ENCODE results near the gene BDKRB2. TPM values are rescaled to one million over a fixed set of nuclear protein-coding genes. Genes with fewer than 3 reads are reported as not detected.
A peak's percentile ranks its signal among the peaks of the same experiment; 100 is the strongest.

BDKRB2 gene
- polyA plus RNA-seq, 1 donor from 2014 or later = not detected

DNA sequence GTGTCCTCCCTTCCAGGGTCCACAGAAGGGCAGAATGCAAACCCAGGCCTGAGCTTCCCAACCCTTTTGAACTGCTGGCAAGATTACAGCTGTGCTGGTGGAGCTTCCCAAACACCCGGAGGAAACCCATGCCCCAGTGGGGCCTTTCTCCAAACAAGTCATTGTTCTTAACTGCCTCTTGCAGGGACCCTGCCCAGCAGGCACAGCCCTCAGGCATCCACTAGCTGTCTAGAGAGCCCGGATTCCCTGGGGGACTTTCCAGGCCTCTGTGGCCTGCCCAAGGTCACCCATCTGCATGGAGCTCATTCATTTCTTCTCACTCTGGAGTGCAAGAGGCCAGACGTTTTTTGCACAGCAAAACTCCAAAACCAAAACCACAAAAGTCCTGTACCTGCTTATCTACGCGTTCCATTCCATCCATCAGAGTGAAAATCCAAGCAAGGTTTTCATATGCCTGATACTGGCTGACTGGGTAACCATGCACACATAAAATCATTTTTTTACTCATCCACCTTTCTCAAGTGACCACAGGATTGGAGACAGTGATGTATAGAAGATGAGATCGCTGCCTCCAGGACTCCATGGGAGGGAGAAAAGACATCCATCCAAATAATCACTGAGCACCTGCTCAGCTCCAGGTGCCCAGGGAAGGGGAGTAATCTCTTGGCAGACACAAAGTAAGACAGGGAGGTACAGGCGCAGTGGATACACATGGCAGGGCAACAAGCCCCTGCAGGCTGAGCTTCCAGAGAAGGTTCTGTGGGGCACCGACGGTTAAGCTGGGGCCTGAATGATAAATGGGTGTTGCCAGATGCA, 17.2 kb upstream of the BDKRB2 start:
- Mint-ChIP-seq H3K36me3 (no peaks in the 10 kb centered on the region), H3K27ac (no peak overlapping the region), H3K9me3 (no peaks in the 10 kb centered on the region), H3K4me1 (peaks cover 0 to 2% (median 0%) of the 10 kb centered on the region in 3 donors), H3K27me3 (peaks cover 7% of the 10 kb centered on the region), H3K4me3 (peak overlapping the region in 1 of 4 donors; percentile 11)

DNA sequence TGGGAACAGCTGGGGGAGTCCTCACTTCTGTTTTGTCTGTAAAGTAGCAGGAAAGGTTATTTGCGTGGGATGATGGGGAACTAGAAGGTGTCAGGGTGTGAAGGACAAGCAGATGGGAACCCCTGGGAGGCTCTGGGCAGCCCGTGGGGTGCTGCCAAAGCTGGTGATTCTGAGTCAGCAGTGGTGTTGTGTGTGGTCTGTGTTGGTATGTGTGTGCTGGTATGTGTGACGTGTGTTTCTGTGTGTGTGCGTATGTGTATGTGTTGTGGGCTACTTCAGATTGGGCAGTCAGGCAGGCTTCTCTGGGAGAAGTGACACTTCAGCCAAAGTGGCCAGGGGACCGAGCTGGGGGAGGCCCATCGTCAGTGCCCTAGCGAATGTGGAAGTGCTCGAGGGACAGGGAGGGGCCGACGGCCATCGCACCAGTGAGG, 15.3 kb upstream of the BDKRB2 start:
- H3K4me3 Mint-ChIP-seq = peak overlapping the region in 1 of 4 donors; percentile 49
- H3K27ac Mint-ChIP-seq = peak overlapping the region in 1 of 3 donors; percentile 31
- no peaks in the 10 kb centered on the region for H3K9me3 Mint-ChIP-seq
- no peaks in the 10 kb centered on the region for H3K36me3 Mint-ChIP-seq
- peaks cover 5% of the 10 kb centered on the region for H3K27me3 Mint-ChIP-seq
- peaks cover 0 to 2% (median 2%) of the 10 kb centered on the region in 3 donors for H3K4me1 Mint-ChIP-seq

DNA sequence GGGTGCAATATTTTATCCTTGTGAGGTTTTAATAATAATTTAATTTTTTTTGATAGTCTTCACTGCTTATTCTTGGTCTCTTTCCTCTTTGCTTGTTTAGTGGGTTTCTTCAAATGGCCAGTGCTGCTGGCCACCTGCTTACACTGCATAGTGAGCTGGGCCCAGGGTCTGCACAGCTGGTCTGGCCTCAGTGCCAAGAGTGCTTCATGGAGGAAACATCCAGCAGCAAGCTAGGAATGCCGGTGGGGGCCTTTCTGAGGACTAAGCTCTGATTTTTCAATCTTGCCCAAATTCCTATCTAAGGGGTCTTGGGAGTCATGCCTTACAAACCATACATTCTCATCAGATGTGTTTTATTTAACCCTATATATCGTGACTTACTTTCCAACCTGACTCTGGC, 13.3 kb upstream of the BDKRB2 start:
- H3K36me3 Mint-ChIP-seq = no peaks in the 10 kb centered on the region
- H3K9me3 Mint-ChIP-seq = no peaks in the 10 kb centered on the region
- no peak overlapping the region for H3K4me3 Mint-ChIP-seq
- no peak overlapping the region for H3K27ac Mint-ChIP-seq
- peaks cover 8% of the 10 kb centered on the region for H3K27me3 Mint-ChIP-seq
- peaks cover 0 to 3% (median 2%) of the 10 kb centered on the region in 3 donors for H3K4me1 Mint-ChIP-seq

DNA sequence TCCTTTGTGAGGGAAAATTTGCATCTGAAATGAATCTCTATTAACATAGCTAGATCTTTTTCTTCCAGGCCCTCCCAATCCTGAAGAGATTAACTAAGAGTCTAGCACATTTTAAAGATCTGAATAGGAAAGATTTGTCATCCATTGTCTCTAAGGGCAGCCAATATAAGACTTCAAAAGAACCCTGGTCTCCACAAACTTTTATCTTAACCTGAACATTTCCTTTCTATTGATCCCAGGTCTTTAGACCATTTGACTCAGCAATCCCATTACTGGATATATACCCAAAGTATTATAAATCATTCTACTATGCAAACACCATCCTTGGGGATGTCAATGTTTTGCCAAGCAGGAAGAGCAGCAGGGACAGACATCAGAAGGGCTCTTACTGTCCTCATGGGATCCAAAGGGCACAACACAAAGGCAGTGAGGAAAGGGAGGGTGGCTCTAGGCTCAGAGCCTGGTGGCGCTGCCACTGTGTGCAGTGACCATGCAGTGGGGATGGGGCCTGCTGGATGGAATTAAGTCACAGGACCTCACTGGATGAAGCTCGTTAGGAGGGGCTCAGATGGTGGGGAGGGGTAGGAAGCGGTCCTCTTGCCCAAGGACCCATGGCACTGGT, 12.7 kb upstream of the BDKRB2 start:
- Mint-ChIP-seq H3K27me3 (peaks cover 6% of the 10 kb centered on the region), H3K4me3 (no peak overlapping the region), H3K36me3 (no peaks in the 10 kb centered on the region), H3K9me3 (no peaks in the 10 kb centered on the region), H3K27ac (no peak overlapping the region), H3K4me1 (peaks cover 0 to 3% (median 2%) of the 10 kb centered on the region in 3 donors)

DNA sequence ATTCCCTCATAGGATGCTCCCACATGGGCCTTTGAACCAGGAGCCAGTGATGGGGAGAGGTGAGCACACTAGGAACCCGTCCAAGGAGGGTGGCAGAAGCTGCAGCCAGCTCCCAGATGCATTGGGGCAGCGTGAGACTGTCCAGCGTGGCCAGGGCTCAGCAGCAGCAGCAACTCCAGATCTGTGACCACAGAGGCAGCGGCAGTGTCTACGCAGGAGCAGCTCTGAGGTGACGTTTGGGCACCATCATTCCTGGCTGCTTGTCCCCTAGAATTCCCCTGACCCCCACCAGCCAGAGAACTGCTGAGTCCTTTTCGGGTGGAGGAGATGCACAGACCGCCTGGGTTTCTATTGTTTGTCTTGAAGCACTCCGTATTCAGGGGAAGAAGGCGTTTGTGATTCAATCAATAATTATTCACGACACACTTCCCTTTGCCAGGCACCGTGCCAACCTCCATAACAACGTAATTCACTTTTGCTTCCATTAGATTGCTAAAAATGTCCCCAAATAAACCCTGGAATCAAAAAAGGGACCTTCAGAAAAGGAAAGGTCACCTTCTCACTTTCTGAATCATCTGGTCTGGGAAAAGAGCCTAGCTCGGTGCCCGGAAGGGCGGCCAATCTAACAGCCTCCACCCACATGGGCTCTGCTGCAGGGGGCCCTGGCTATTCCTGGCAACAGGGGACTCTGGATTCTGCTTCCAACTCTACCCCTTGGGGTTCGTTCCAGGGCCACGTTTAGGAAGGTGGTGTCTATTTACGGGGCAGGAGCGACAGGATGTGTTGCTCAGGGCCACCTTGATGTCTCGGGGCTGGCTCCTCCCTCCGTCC, 11.4 kb upstream of the BDKRB2 start:
- Mint-ChIP-seq H3K27me3 (peaks cover 7% of the 10 kb centered on the region), H3K4me1 (peaks cover 0 to 3% (median 2%) of the 10 kb centered on the region in 3 donors), H3K27ac (no peak overlapping the region), H3K9me3 (no peaks in the 10 kb centered on the region), H3K36me3 (no peaks in the 10 kb centered on the region), H3K4me3 (no peak overlapping the region)

DNA sequence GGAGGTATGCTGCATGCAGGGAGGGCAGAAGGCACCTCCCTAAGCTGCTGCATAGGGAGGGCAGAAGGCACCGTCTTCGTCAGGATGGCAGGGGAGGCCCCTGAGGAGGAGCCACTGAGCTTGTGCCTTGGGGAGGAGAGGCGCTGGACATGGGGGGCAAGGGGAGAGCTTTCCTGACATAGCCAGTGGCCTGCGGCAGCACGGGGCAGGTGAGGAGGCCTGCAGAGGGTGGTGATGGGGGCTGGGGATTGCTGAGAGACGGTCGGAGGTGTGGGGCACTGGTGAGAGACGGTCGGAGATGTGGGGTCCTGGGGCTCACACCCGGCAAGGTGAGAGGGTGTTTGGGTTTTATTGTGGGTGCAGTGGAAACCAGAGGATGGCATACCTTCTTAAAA, 10.4 kb upstream of the BDKRB2 start:
- Mint-ChIP-seq H3K36me3 (no peaks in the 10 kb centered on the region), H3K4me1 (peaks cover 0 to 6% (median 5%) of the 10 kb centered on the region in 3 donors), H3K27me3 (peaks cover 5% of the 10 kb centered on the region), H3K4me3 (no peak overlapping the region), H3K9me3 (no peaks in the 10 kb centered on the region), H3K27ac (no peak overlapping the region)

DNA sequence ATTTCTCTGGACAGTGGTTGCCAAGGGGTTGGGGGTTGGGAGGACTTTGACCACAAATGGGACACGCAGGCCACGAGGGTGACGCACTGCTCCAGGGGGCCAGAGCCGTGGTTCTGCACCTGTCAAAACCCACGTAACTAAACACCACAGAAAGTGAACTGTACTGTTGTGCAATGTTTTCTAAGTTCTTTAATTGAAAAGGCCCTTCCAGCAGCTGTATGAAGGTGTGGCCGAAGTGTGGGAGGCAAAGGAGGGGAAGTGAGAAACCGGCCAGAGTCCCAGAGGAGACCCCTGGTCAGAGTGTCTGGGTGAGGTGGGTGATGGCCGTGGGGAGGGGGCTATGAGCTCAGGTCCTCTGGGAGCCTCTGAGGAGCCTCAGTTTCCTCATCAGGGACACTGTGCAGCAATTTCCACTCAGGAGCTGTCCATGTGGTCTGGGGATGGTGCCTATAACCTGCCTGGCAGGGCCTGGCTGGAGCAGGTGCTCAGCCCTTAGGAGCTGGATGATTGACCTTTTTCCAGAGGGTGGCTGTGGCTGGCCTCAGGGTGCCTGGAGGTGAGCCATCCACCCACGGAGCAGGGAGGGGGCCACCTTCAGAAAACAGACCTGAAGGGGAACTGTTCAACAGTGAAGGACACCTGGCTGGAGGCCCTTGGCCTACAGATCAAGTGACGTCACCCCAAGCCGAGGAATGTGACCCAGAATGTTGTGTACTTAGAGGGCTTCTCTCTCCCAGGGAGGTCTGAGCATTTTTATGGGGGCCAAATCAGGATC, 9.8 kb upstream of the BDKRB2 start:
- H3K36me3 Mint-ChIP-seq = no peaks in the 10 kb centered on the region
- peaks cover 0 to 6% (median 5%) of the 10 kb centered on the region in 3 donors for H3K4me1 Mint-ChIP-seq
- peaks cover 5% of the 10 kb centered on the region for H3K27me3 Mint-ChIP-seq
- no peak overlapping the region for H3K4me3 Mint-ChIP-seq
- no peak overlapping the region for H3K27ac Mint-ChIP-seq
- no peaks in the 10 kb centered on the region for H3K9me3 Mint-ChIP-seq

DNA sequence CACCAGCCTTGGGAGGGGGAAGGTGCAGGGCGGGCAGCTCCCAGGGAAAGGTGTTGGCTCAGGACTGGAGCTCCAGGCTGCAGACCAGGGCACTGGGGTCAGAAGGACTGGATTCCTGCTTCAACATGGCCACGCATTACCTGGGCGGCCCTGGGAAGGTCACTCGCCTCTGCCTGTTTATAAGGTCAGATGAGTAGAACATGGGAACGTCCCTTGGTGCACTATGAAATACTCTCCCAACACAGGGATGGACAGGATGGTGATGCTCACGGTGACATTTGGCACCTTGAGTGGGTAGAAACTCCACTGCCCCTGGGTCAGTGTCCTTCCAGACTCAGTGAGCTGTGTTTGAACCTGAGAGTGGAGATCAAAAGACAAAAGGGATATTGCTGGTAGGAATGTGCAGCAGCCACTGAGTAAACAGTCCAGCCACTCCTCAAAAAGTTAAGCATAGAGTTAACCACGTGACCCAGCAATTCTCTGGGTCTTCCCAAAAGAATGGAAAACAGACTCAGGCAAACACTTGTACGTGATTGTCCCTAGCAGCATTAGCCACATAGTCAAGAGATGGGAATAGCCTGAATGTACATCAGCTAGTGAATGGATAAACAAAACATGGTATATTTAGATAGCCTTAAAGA, 9.1 kb upstream of the BDKRB2 start:
- H3K4me3 Mint-ChIP-seq = no peak overlapping the region
- H3K36me3 Mint-ChIP-seq = no peaks in the 10 kb centered on the region
- H3K4me1 Mint-ChIP-seq = peaks cover 0 to 6% (median 5%) of the 10 kb centered on the region in 3 donors
- H3K9me3 Mint-ChIP-seq = no peaks in the 10 kb centered on the region
- no peak overlapping the region for H3K27ac Mint-ChIP-seq
- peaks cover 5% of the 10 kb centered on the region for H3K27me3 Mint-ChIP-seq

DNA sequence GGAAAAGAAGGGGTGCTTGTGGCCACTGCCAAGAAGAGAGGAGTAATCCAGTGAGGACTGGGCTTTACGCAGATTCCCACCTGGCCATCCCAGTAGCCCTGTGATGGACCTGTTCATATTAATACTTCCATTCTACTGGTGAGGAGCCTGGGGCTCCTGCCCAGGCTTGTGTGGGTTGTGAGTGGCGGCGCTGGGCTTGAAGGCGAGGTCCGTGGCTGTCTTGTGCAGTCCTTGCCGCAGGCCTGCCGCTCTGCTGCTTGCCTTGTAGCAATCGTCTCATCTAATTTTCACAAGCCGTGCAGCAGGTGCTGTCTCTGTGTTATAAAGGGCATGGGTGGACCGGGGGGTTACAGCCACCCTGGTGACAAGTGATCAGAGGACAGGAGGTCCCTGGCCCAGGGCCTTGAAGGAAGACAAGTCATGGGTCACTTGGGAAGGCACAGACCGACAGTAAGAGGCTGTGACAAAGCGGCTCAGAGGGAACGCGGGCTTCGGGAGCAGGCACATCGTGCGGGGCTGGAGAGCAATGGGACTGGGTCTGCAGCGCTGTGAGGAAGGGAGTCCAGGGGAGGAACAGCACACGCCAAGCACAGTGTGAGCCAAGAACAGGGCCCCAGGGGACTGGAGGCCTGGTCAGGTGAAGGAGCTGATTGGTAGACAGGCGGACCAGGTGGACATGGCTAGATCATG, 7.3 kb upstream of the BDKRB2 start:
- Mint-ChIP-seq H3K9me3 (no peaks in the 10 kb centered on the region), H3K36me3 (no peaks in the 10 kb centered on the region), H3K27me3 (peaks cover 5% of the 10 kb centered on the region), H3K4me1 (peaks cover 0 to 8% (median 6%) of the 10 kb centered on the region in 3 donors), H3K4me3 (no peak overlapping the region), H3K27ac (no peak overlapping the region)

DNA sequence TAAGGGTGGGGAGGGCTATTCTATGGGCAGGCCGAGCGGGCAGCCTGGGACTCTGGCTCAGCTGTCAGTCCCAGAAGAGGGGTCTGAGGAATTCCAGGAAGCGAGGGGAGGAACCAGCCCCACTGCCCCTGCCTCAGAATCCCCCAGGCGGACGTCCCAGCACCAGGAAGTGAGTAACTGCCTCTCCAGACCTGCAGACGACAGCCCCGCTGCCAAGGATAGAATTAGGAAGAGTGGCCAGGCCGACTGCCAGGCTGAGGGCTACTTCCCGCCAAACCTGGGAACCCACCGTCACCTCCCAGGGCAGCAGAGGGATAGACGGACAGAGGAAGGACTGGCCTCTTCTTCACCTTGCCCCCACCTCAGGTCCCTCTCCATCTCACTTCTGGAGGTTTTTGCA, 6.7 kb upstream of the BDKRB2 start:
- no peak overlapping the region for H3K27ac Mint-ChIP-seq
- H3K9me3 Mint-ChIP-seq = no peaks in the 10 kb centered on the region
- no peaks in the 10 kb centered on the region for H3K36me3 Mint-ChIP-seq
- H3K27me3 Mint-ChIP-seq = peaks cover 5% of the 10 kb centered on the region
- peaks cover 0 to 8% (median 6%) of the 10 kb centered on the region in 3 donors for H3K4me1 Mint-ChIP-seq
- no peak overlapping the region for H3K4me3 Mint-ChIP-seq

DNA sequence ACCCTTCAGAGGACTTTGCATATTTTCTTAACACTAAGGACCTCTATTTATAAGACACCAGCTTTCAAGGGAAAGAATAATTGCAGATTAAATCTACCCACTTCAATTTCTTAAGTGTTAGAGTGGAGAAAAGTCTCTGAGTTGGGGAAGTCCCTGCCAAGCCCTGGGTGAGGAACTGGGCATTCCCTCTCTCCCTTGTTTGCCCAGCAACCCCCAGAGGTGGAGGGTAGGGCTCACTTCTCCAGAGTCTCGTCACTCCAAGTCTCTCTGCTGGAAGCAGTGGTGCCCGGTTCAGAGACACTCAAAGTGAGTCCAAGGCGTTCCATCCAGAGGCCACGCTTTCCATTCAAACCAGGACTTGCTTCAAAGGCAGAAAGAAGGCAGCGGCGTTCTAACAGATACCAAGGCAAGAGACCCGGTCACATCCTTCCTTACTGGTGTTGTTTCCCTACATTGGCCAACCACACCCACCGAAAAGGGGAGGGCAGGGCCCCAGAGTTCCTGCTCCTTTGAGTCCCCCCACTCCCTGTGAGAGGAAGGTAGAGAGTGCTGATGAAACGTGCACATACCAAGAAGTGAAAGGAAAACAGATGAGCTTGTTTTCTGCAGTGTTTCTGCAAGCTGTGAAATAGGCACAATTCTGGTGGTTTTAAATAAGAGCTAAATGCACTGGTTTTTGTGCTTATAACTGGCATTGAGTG, 6.1 kb upstream of the BDKRB2 start:
- no peaks in the 10 kb centered on the region for H3K36me3 Mint-ChIP-seq
- peaks cover 10% of the 10 kb centered on the region for H3K27me3 Mint-ChIP-seq
- no peaks in the 10 kb centered on the region for H3K9me3 Mint-ChIP-seq
- no peak overlapping the region for H3K27ac Mint-ChIP-seq
- peaks cover 0 to 8% (median 6%) of the 10 kb centered on the region in 3 donors for H3K4me1 Mint-ChIP-seq
- H3K4me3 Mint-ChIP-seq = no peak overlapping the region

DNA sequence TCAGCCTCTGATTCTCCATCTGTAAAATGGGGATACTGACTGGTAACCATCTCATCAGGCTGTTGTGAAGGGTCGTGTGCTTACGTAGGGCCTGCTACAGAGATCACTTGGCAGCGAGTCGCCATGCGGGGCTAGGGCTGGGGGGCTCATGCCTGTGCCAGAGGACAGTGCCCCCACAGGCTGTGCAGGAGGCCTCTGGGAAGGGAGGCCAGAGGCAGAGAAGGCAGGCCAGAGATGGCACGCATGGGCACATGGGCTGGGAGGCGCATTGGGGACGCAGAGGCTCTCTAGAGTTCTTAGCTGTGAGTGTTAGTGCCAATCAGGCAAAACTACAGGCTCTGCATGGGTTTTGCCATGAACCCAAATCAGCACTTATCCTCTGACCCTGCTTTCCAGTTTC, 3.5 kb upstream of the BDKRB2 start:
- H3K27ac Mint-ChIP-seq = no peak overlapping the region

DNA sequence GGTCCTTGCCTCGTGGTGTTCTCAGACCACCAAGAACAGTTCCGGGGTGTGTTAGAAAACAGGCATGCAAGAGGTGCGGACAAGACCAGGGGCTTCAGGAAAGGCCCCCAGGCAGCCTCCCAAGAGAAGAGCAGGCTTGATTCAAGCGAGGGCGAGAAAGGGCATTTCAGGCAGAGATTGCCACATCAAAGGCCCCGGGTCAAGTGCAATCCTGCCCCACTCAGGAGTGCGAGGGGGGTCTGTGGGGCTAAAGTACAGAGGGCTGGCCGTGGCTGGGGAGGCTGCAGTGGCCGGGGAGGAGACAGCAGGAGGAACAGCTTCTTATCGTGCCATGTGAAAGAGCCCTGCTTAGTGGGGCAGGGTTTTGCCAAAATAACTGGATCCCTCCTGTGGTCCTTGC, 2.7 kb upstream of the BDKRB2 start:
- Mint-ChIP-seq H3K9me3 (no peaks in the 10 kb centered on the region), H3K4me1 (peaks cover 0 to 11% (median 4%) of the 10 kb centered on the region in 3 donors), H3K27me3 (peaks cover 16% of the 10 kb centered on the region), H3K36me3 (no peaks in the 10 kb centered on the region), H3K27ac (no peak overlapping the region), H3K4me3 (peak overlapping the region in 1 of 4 donors; percentile 63)

More for the DNA sequence above, 3.5 kb upstream of the BDKRB2 start:
- no peaks in the 10 kb centered on the region for H3K36me3 Mint-ChIP-seq
- no peak overlapping the region for H3K4me3 Mint-ChIP-seq
- peaks cover 0 to 11% (median 6%) of the 10 kb centered on the region in 3 donors for H3K4me1 Mint-ChIP-seq
- peaks cover 16% of the 10 kb centered on the region for H3K27me3 Mint-ChIP-seq
- no peaks in the 10 kb centered on the region for H3K9me3 Mint-ChIP-seq

Data from IgD-negative memory B cell (primary cell).